Measurements from ENCODE around the gene ZNF770. TPM values are rescaled to one million over a fixed set of nuclear protein-coding genes. Genes with fewer than 3 reads are reported as not detected.

ZNF770 gene
- polyA plus RNA-seq, 12 donors, result 25.0 to 46.2 (median 28.5) TPM; not detected in 1

Other genes with a start within 250 kb of the ZNF770 start
- 10 to 100 TPM in 1 of 12 donors, 1 to 10 TPM in 8, under 1 TPM in 1, not detected in 2; 0.89 to 10.8 (median 3.4) TPM for gene GJD2, start 233.3 kb downstream of the ZNF770 start, polyA plus RNA-seq (ENCODE audit: insufficient read length in 12 of 12)
- over 10,000 TPM in 1 of 12 donors, 1,000 to 10,000 TPM in 11; 1,472 to 10,073 (median 8,823) TPM for gene ACTC1, start 192.7 kb downstream of the ZNF770 start, polyA plus RNA-seq (ENCODE audit: insufficient read length in 12 of 12)
- gene AQR, start 18.5 kb downstream of the ZNF770 start, polyA plus RNA-seq (ENCODE audit: insufficient read length in 12 of 12), result 10 to 100 TPM in 11 of 12 donors, not detected in 1; 15.3 to 42.8 (median 21.7) TPM
- gene NANOGP8, start 97.0 kb upstream of the ZNF770 start, polyA plus RNA-seq (ENCODE audit: insufficient read length in 12 of 12), result under 1 TPM in 3 of 12 donors, not detected in 9; 0.30 to 0.40 (median 0.35) TPM